ENCODE results near the gene PIP4P1.
"Not testable (repeated sequence)": the region's sequence is repeated elsewhere in the genome, so short reads cannot be mapped to it uniquely, and the experiment has no call there.

PIP4P1 gene

GRCh38 chr14:20454516-20455354 is 6.5 kb downstream of the PIP4P1 start, which contains the start of the genes APEX1 and OSGEP:
APEX1 (plus strand) TSS chr14:20455226; CDS start chr14:20455646, 420 bp downstream.
OSGEP (minus strand) TSS chr14:20454812; CDS start chr14:20454683, 129 bp downstream.
- Histone ChIP-seq H3K4me3 (ENCODE audit: low read length) (peak within 1 kb of the TSS; percentile 89), H3K9me3 (ENCODE audit: insufficient read depth, low read depth, low read length) (no peaks in the 10 kb centered on the region), H3K4me1 (ENCODE audit: insufficient read depth, low read length) (0 out of 2 replicates have a peak, but pooled peaks cover 5% of the 10 kb centered on the region), H3K36me3 (ENCODE audit: insufficient read depth, low read depth, low read length) (peaks cover 66% of the 10 kb centered on the region), H3K27me3 (ENCODE audit: insufficient read depth, low read length) (no peaks in the 10 kb centered on the region), H3K27ac (ENCODE audit: low read length) (peak within 1 kb of the TSS; percentile 94), H3K9ac (ENCODE audit: low read depth, low read length) (peak within 1 kb of the TSS; percentile 100)

DNA sequence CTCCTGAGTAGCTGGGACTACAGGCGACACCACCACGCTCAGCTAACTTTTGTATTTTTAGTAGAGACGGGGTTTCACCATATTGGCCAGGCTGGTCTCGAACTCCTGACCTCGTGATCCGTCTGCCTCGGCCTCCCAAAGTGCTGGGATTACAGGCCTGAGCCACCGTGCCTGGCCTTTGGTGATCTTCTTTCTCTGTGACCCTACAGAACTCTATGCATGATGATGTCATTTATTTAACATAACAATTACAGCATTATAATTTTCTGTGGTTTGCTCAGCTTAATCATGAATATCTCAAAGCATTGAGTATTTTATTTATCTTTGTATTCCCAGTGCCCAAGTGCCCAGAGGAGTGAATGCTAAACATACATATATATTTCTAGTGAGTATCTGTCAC is 8.4 kb downstream of the PIP4P1 start:
- not testable (repeated sequence) for H3K9ac ChIP-seq (ENCODE audit: low read depth, low read length); H3K27me3 ChIP-seq (ENCODE audit: insufficient read depth, low read length); H3K27ac ChIP-seq (ENCODE audit: low read length); H3K4me3 ChIP-seq (ENCODE audit: low read length); H3K9me3 ChIP-seq (ENCODE audit: insufficient read depth, low read depth, low read length); H3K4me1 ChIP-seq (ENCODE audit: insufficient read depth, low read length)
- H3K36me3 ChIP-seq (ENCODE audit: insufficient read depth, low read depth, low read length): peaks cover 66% of the 10 kb centered on the region

- Histone ChIP-seq H3K4me1 (ENCODE audit: insufficient read depth, low read length) (no peaks in the 10 kb centered on the region), H3K36me3 (ENCODE audit: insufficient read depth, low read depth, low read length) (peaks cover 67% of the 10 kb centered on the region)
These were observed 14.3 kb downstream of the PIP4P1 start for GRCh38 chr14:20446889-20447288.

GRCh38 chr14:20443650-20444049 is 17.6 kb downstream of the PIP4P1 start:
- H3K4me1 ChIP-seq (ENCODE audit: insufficient read depth, low read length); H3K27ac ChIP-seq (ENCODE audit: low read length); H3K9ac ChIP-seq (ENCODE audit: low read depth, low read length); H3K4me3 ChIP-seq (ENCODE audit: low read length); H3K27me3 ChIP-seq (ENCODE audit: insufficient read depth, low read length); H3K9me3 ChIP-seq (ENCODE audit: insufficient read depth, low read depth, low read length): not testable (repeated sequence)
- peaks cover 37% of the 10 kb centered on the region for H3K36me3 ChIP-seq (ENCODE audit: insufficient read depth, low read depth, low read length)

More at GRCh38 chr14:20446889-20447288, 14.3 kb downstream of the PIP4P1 start:
- H3K9ac ChIP-seq (ENCODE audit: low read depth, low read length): no peak overlapping the region
- H3K27me3 ChIP-seq (ENCODE audit: insufficient read depth, low read length): no peaks in the 10 kb centered on the region
- H3K4me3 ChIP-seq (ENCODE audit: low read length): no peak overlapping the region
- H3K27ac ChIP-seq (ENCODE audit: low read length): no peak overlapping the region
- no peaks in the 10 kb centered on the region for H3K9me3 ChIP-seq (ENCODE audit: insufficient read depth, low read depth, low read length)

- Histone ChIP-seq H3K4me3 (ENCODE audit: low read length) (no peak overlapping the region), H3K4me1 (ENCODE audit: insufficient read depth, low read length) (no peaks in the 10 kb centered on the region), H3K9ac (ENCODE audit: low read depth, low read length) (no peak overlapping the region), H3K27ac (ENCODE audit: low read length) (no peak overlapping the region), H3K36me3 (ENCODE audit: insufficient read depth, low read depth, low read length) (peaks cover 15% of the 10 kb centered on the region), H3K27me3 (ENCODE audit: insufficient read depth, low read length) (no peaks in the 10 kb centered on the region), H3K9me3 (ENCODE audit: insufficient read depth, low read depth, low read length) (no peaks in the 10 kb centered on the region)
These were observed 19.8 kb downstream of the PIP4P1 start for GRCh38 chr14:20441461-20441860.

- Histone ChIP-seq H3K4me1 (ENCODE audit: insufficient read depth, low read length) (no peaks in the 10 kb centered on the region), H3K36me3 (ENCODE audit: insufficient read depth, low read depth, low read length) (peaks cover 9% of the 10 kb centered on the region), H3K4me3 (ENCODE audit: low read length) (no peak overlapping the region), H3K27me3 (ENCODE audit: insufficient read depth, low read length) (no peaks in the 10 kb centered on the region), H3K9me3 (ENCODE audit: insufficient read depth, low read depth, low read length) (no peaks in the 10 kb centered on the region), H3K27ac (ENCODE audit: low read length) (no peak overlapping the region), H3K9ac (ENCODE audit: low read depth, low read length) (no peak overlapping the region)
These were observed 20.4 kb downstream of the PIP4P1 start for GRCh38 chr14:20440882-20441281.

DNA sequence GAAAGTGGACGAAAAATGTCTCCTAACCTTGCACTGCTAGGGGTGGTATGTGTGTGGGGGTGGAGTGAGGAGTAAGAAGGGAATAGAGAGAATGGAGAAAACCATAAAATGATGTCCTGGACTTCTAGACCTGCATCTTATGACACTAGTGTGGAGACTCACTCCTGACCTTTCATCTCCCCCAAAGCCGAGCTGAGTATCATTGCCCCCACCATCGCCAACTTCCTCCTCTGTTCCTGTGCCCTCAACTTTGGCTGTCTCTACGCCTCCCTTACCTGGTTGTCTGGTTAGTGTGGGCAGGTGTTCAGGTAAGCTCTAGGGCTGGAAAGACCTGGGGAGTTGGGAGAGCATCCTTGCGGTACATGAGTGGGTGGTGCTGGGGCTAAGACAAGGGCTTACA is 20.8 kb downstream of the PIP4P1 start:
- peaks cover 5% of the 10 kb centered on the region for H3K36me3 ChIP-seq (ENCODE audit: insufficient read depth, low read depth, low read length)
- H3K9me3 ChIP-seq (ENCODE audit: insufficient read depth, low read depth, low read length): no peaks in the 10 kb centered on the region
- no peaks in the 10 kb centered on the region for H3K27me3 ChIP-seq (ENCODE audit: insufficient read depth, low read length)
- H3K4me1 ChIP-seq (ENCODE audit: insufficient read depth, low read length): no peaks in the 10 kb centered on the region
- H3K4me3 ChIP-seq (ENCODE audit: low read length): no peak overlapping the region
- no peak overlapping the region for H3K9ac ChIP-seq (ENCODE audit: low read depth, low read length)
- no peak overlapping the region for H3K27ac ChIP-seq (ENCODE audit: low read length)

GRCh38 chr14:20438664-20439063 is 22.6 kb downstream of the PIP4P1 start:
- H3K9ac ChIP-seq (ENCODE audit: low read depth, low read length): no peak overlapping the region

GRCh38 chr14:20436363-20436755 is 24.9 kb downstream of the PIP4P1 start:
- no peaks in the 10 kb centered on the region for H3K4me1 ChIP-seq (ENCODE audit: insufficient read depth, low read length)
- no peak overlapping the region for H3K4me3 ChIP-seq (ENCODE audit: low read length)
- no peaks in the 10 kb centered on the region for H3K9me3 ChIP-seq (ENCODE audit: insufficient read depth, low read depth, low read length)
- no peaks in the 10 kb centered on the region for H3K36me3 ChIP-seq (ENCODE audit: insufficient read depth, low read depth, low read length)
- no peak overlapping the region for H3K27ac ChIP-seq (ENCODE audit: low read length)
- no peaks in the 10 kb centered on the region for H3K27me3 ChIP-seq (ENCODE audit: insufficient read depth, low read length)
- no peak overlapping the region for H3K9ac ChIP-seq (ENCODE audit: low read depth, low read length)

More at GRCh38 chr14:20438664-20439063, 22.6 kb downstream of the PIP4P1 start:
- H3K4me1 ChIP-seq (ENCODE audit: insufficient read depth, low read length): no peaks in the 10 kb centered on the region
- H3K27me3 ChIP-seq (ENCODE audit: insufficient read depth, low read length): no peaks in the 10 kb centered on the region
- no peaks in the 10 kb centered on the region for H3K9me3 ChIP-seq (ENCODE audit: insufficient read depth, low read depth, low read length)
- no peak overlapping the region for H3K4me3 ChIP-seq (ENCODE audit: low read length)
- no peaks in the 10 kb centered on the region for H3K36me3 ChIP-seq (ENCODE audit: insufficient read depth, low read depth, low read length)
- no peak overlapping the region for H3K27ac ChIP-seq (ENCODE audit: low read length)

DNA sequence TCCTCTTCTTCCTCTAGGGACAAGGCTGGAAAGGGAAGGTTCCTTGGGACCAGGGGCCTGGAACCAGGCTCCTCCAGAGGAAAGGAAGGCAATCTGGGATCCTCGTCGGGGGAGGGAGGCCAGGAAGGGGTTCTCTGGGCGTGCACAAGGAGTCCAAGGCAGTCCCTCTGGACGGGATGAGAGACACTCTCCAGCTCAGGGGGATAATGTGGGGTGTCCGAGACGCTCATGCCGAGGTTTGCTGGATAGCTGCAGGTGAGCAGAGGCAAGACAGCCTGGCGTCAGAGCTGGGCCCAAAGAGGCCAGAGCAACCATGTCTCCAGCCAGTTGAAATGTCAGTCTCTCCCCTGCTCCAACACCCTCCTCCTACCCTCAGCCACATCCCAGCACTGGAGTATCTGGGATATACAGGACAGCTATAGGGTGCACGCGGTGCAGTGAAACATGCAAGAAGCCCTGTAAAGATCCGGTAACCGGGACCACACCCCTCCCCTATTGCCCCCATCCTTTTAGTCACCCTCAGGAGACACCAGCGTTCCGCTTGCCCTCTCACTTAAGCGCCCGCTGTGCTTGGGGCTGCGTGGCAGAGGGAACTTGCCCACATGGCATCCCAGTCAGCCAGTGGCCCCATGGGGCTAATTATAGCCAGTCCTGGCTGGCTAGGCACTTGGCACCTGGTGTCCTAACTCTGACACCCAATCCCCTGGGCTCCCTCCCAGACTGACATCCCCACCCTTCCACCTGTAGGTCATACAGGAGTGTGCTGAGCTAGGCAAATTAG is 25.5 kb downstream of the PIP4P1 start, which contains the start of gene KLHL33:
Gene KLHL33, minus strand, starts transcription at position 585 of the 781 bp plus-strand sequence. Its CDS starts 355 bp downstream, at position 230.
- Histone ChIP-seq H3K4me3 (ENCODE audit: low read length) (no peak within 1 kb of the TSS), H3K9ac (ENCODE audit: low read depth, low read length) (no peak within 1 kb of the TSS), H3K9me3 (ENCODE audit: insufficient read depth, low read depth, low read length) (no peaks in the 10 kb centered on the region), H3K4me1 (ENCODE audit: insufficient read depth, low read length) (no peaks in the 10 kb centered on the region), H3K36me3 (ENCODE audit: insufficient read depth, low read depth, low read length) (no peaks in the 10 kb centered on the region), H3K27ac (ENCODE audit: low read length) (no peak within 1 kb of the TSS), H3K27me3 (ENCODE audit: insufficient read depth, low read length) (no peaks in the 10 kb centered on the region)

DNA sequence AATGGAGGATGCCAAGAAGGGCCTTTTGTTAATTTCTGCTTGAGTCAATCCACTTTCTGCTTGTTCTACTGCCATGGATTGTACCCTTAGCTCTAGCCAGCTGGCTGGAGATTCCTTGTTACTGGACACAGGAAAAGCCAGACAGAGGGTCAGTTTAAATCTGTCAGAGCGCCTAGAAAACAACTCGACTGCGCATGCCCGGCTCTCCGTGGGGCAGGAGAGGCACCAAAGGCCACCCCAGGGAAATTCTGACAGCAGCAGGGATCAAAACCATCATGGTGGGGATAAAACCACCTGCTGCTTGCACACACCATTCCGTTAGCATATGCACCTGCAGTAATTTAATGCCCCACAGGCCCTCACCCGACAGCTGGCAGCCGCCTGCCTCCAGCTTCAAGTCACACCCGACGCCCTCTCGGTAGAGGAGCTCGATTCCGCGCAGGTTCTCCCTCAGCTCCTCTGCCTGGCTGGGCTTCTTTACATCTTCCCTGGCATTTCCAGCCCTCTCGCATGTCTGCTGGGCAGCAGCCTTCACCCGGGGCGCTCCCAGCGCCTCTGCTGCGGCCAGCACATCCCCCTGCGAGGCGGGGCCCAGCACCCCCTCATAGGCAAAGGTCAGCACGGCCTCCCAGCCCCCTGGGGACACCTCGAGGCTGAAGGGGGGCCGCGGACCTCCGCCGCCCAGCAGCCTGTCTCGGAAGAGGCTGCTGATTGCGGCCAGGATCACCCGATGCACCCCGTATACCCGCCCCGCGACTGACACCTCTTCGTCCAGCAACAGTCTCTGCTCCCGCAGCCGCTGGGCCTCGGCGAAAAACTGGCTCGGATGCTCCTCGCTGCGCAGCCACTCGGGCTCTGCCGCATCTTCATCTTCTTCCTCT is 26.3 kb downstream of the PIP4P1 start:
- no peak overlapping the region for H3K9ac ChIP-seq (ENCODE audit: low read depth, low read length)
- H3K4me3 ChIP-seq (ENCODE audit: low read length): no peak overlapping the region
- H3K36me3 ChIP-seq (ENCODE audit: insufficient read depth, low read depth, low read length): no peaks in the 10 kb centered on the region
- no peaks in the 10 kb centered on the region for H3K27me3 ChIP-seq (ENCODE audit: insufficient read depth, low read length)
- H3K4me1 ChIP-seq (ENCODE audit: insufficient read depth, low read length): no peaks in the 10 kb centered on the region
- no peaks in the 10 kb centered on the region for H3K9me3 ChIP-seq (ENCODE audit: insufficient read depth, low read depth, low read length)
- H3K27ac ChIP-seq (ENCODE audit: low read length): no peak overlapping the region
